Endothelial cell (in vitro differentiated cells): ENCODE data around the gene CFL1. TPM values are rescaled to one million over a fixed set of nuclear protein-coding genes. Genes with fewer than 3 reads are reported as not detected.

Source experiments
- DNase-seq: peaks from one replicate; pipeline ENCODE4 v3.0.0; 2021; ENCODE audit warnings: low spot score
- H3K27ac Mint-ChIP-seq: one replicate; pipeline ENCODE4 v1.8.0; 2021; ENCODE audit warnings: mixed read lengths, inconsistent platforms; ENCODE audit not compliant: unreplicated experiment
- H3K27me3 Mint-ChIP-seq: one replicate; pipeline ENCODE4 v1.8.0; 2021; ENCODE audit warnings: mild to moderate bottlenecking, moderate library complexity, mixed read lengths, inconsistent platforms; ENCODE audit not compliant: unreplicated experiment
- H3K36me3 Mint-ChIP-seq: one replicate; pipeline ENCODE4 v1.8.0; 2021; ENCODE audit warnings: mild to moderate bottlenecking, low read depth, mixed read lengths, inconsistent platforms; ENCODE audit not compliant: unreplicated experiment
- H3K4me1 Mint-ChIP-seq: one replicate; pipeline ENCODE4 v1.8.0; 2021; ENCODE audit warnings: mild to moderate bottlenecking, mixed read lengths, inconsistent platforms; ENCODE audit not compliant: unreplicated experiment
- H3K4me3 Mint-ChIP-seq: one replicate; pipeline ENCODE4 v1.8.0; 2021; ENCODE audit warnings: mild to moderate bottlenecking, mixed read lengths, inconsistent platforms; ENCODE audit not compliant: unreplicated experiment
- H3K9me3 Mint-ChIP-seq: one replicate; pipeline ENCODE4 v1.8.0; 2021; ENCODE audit warnings: mixed read lengths, inconsistent platforms; ENCODE audit not compliant: unreplicated experiment
- total RNA-seq: library from RNA; stranded (reverse); fragmentation: NEBNext Ultra II Directional; extraction: Animal tissue kit (Norgen Biotek cat#: 25700); gene quantifications from one replicate; pipeline ENCODE4 v1.2.1, GENCODE V29; 2021; ENCODE audit not compliant: unreplicated experiment
- TF ChIP-seq, protein P1 (sequence below): fragments of 200-600 bp; sonication (generic); IDR thresholded peaks from one replicate; pipeline ENCODE4 v1.5.0; 2021; ENCODE audit warnings: antibody characterized with exemption; ENCODE audit not compliant: unreplicated experiment

Gene CFL1
- total RNA-seq, 1 donor from 2014 or later = 1,740 TPM

DNA sequence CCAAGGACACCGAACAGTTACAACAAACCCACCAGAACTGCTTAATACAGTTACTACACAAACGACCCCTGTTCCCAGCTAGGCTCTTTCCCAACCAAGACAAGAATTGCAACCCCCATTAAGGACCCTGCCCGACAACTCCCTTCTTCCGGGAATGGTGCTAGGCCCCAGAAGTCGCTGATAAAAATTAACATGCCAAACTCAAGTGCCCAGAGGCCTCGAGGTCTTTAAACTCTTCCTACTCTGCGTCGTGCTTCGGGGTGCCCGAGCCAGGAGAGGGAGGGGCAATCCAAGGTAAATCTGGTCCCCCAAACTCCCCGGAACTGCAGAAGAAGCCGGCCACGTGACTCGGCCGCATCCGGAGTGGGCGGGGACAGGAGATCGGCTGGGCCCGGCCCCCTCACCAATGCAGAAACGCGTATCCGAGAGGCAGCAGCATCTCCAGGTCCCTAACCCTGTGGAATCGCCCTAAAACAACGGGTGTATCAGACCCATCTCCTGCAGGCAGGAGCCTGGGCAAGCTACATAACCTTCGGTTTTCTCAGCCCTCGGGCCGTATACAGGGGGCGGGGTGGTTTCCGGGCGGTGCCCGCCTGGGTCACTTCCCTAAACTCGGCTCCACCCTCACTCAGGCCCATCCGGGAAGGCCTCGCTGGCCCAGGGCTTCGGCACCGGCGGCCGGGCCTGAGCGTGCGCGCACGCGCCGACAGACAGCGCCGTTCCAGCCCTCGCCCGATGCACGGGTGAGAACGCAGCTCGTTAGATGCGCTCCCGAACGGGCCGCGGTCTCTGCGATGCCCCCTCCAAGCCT, 1.1 kb downstream of the CFL1 start:
- Mint-ChIP-seq H3K4me3 (peak overlapping the region; percentile 97), H3K27me3 (peaks cover 47% of the 10 kb centered on the region), H3K9me3 (no peaks in the 10 kb centered on the region), H3K27ac (peak overlapping the region; percentile 92), H3K36me3 (peaks cover 49% of the 10 kb centered on the region), H3K4me1 (peaks cover 52% of the 10 kb centered on the region)
- DNase-seq = peak; percentile 72
- TF ChIP-seq, protein P1, sequence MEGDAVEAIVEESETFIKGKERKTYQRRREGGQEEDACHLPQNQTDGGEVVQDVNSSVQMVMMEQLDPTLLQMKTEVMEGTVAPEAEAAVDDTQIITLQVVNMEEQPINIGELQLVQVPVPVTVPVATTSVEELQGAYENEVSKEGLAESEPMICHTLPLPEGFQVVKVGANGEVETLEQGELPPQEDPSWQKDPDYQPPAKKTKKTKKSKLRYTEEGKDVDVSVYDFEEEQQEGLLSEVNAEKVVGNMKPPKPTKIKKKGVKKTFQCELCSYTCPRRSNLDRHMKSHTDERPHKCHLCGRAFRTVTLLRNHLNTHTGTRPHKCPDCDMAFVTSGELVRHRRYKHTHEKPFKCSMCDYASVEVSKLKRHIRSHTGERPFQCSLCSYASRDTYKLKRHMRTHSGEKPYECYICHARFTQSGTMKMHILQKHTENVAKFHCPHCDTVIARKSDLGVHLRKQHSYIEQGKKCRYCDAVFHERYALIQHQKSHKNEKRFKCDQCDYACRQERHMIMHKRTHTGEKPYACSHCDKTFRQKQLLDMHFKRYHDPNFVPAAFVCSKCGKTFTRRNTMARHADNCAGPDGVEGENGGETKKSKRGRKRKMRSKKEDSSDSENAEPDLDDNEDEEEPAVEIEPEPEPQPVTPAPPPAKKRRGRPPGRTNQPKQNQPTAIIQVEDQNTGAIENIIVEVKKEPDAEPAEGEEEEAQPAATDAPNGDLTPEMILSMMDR = no peak

DNA sequence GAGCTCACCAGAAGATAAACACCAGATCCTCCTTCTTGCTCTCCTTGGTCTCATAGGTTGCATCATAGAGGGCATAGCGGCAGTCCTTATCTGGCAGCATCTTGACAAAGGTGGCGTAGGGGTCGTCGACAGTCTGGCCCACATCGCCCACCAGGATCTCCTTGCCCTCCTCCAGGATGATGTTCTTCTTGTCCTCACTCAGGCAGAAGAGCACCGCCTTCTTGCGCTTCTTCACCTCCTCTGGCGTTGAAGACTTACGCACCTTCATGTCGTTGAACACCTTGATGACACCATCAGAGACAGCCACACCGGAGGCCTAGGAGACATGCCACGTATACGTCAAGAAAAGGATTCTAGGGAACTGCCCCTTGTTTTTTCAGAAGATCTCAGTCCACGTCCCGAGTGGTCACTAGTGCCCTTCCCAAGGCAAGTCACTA, 2.0 kb downstream of the CFL1 start:
- Mint-ChIP-seq H3K4me3 (peak overlapping the region; percentile 97), H3K4me1 (peaks cover 46% of the 10 kb centered on the region), H3K27ac (peak overlapping the region; percentile 92), H3K9me3 (no peaks in the 10 kb centered on the region), H3K27me3 (peaks cover 48% of the 10 kb centered on the region), H3K36me3 (peaks cover 47% of the 10 kb centered on the region)
- peak; percentile 1 for DNase-seq
- TF ChIP-seq, protein P1 = no peak

DNA sequence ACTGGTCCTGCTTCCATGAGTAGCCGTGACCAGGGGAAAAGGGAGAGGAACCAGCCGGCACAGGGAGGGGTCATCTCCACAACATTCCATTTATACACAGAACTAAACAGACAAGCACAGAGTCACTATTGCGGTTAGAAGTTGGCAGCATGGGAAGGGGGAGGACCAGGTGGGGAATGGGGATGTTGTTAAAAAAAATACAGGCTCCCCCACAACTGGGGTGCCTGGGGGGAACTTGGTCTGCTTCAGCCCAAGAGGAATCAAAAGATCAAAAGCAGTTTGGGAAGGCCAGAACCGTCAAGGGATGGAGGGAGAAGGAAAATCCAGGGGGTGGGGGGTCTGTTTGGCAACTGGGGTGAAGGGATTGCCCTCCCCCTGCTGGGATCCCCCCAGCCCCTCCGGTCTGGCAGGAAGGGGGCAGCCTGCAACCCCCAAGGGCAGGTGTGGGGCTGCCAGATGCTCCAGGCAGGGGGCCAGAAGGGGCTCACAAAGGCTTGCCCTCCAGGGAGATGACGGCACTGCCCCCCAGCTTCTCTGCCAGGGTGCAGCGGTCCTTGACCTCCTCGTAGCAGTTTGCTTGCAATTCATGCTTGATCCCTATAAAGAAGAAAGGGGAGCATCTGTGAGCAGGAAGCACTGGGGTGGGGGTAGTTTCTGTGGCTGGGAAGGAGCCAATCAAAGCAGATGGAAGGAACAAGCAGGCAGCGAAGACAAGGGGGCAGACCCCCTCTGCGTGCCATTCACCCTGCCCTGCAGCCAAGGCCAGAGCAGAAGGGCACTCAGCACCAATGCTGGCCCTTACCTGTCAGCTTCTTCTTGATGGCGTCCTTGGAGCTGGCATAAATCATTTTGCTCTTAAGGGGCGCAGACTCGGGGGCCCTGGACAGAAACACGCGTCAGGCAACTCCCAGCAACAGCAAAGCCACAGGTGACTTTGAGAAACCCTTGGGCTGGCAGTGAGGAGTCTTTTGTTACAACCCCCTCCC, 2.8 kb downstream of the CFL1 start:
- Mint-ChIP-seq H3K4me3 (peak overlapping the region; percentile 97), H3K27ac (peak overlapping the region; percentile 72), H3K36me3 (peaks cover 47% of the 10 kb centered on the region)

DNA sequence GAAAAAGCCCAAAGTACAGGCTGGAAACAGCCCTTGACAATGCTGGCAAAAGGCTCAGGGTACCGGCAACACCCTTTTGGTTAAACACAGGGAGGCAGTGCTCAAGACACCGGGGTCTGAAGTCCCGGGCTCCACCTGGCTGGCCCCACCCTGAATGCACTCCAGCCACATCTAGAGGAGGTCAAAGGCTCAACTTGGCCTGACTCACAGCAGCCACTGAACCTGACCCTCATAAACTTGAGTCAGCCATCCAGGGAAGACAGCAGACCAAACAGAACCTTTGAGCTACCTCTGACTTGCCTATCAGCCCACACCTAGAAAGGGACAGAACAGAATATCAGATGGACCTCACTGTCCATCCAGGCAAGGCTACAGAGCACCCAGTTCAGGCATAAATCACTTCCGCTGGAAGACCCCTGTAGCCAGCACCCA, 3.8 kb downstream of the CFL1 start:
- peaks cover 51% of the 10 kb centered on the region for H3K27me3 Mint-ChIP-seq
- H3K36me3 Mint-ChIP-seq = peaks cover 47% of the 10 kb centered on the region
- H3K27ac Mint-ChIP-seq = peak overlapping the region; percentile 72
- no peaks in the 10 kb centered on the region for H3K9me3 Mint-ChIP-seq
- H3K4me3 Mint-ChIP-seq = peak overlapping the region; percentile 88
- TF ChIP-seq, protein P1 = no peak
- no peak for DNase-seq
- peaks cover 37% of the 10 kb centered on the region for H3K4me1 Mint-ChIP-seq

More for the DNA sequence above, 2.8 kb downstream of the CFL1 start:
- no peak for DNase-seq
- Mint-ChIP-seq H3K27me3 (peaks cover 48% of the 10 kb centered on the region), H3K9me3 (no peaks in the 10 kb centered on the region), H3K4me1 (peaks cover 44% of the 10 kb centered on the region)
- TF ChIP-seq, protein P1 = no peak
